Activated CD8-positive, alpha-beta T cell treated with anti-CD3 and anti-CD28 coated beads for 36 hours (primary cell): ENCODE measurements around the gene PRKAG2. TPM values are rescaled to one million over a fixed set of nuclear protein-coding genes. Genes with fewer than 3 reads are reported as not detected.
"Not testable (repeated sequence)": the region's sequence is repeated elsewhere in the genome, so short reads cannot be mapped to it uniquely, and the experiment has no call there.

Source experiments
- ATAC-seq: fragments of 200-7000 bp; cut with Tn5 transposase; one replicate; pipeline ENCODE4 v1.10.0; 2021; ENCODE audit warnings: mild to moderate bottlenecking, moderate library complexity
- CTCF ChIA-PET: fragments of 350-600 bp; sonication (Branson Sonifier 250); formaldehyde crosslinking; loops from one replicate; lab custom pipeline; 2021; ENCODE audit warnings: antibody characterized with exemption; lab: Charles Lee
- POLR2A ChIA-PET: fragments of 350-600 bp; sonication (Branson Sonifier 250); formaldehyde crosslinking; loops from one replicate; lab custom pipeline; 2021; ENCODE audit warnings: antibody characterized with exemption; lab: Charles Lee
- DNase-seq: peaks from one replicate; pipeline ENCODE4 v3.0.0-alpha.2; 2020
- H3K27ac Mint-ChIP-seq: one replicate; pipeline ENCODE4 v1.8.0; 2021; ENCODE audit warnings: mild to moderate bottlenecking, mixed read lengths
- H3K27me3 Mint-ChIP-seq: one replicate; pipeline ENCODE4 v1.8.0; 2021; ENCODE audit warnings: mixed read lengths
- H3K36me3 Mint-ChIP-seq: one replicate; pipeline ENCODE4 v1.8.0; 2021; ENCODE audit warnings: low read depth, mixed read lengths
- H3K4me1 Mint-ChIP-seq: one replicate; pipeline ENCODE4 v1.8.0; 2021; ENCODE audit warnings: low read depth, mixed read lengths
- H3K4me3 Mint-ChIP-seq: one replicate; pipeline ENCODE4 v1.8.0; 2021; ENCODE audit warnings: mild to moderate bottlenecking, moderate library complexity, mixed read lengths
- H3K9me3 Mint-ChIP-seq: one replicate; pipeline ENCODE4 v1.8.0; 2021; ENCODE audit warnings: mixed read lengths
- CTCF ChIP-seq: fragments of 200-600 bp; IDR thresholded peaks from one replicate; pipeline ENCODE4 v1.8.0; 2022; ENCODE audit warnings: antibody characterized with exemption, mild to moderate bottlenecking
- intact Hi-C: fragments of 100-400 bp; cut with micrococcal nuclease; formaldehyde crosslinking; loops from one replicate; pipeline ENCODE4 v1.10.0; 2022
- total RNA-seq, 2 experiments: library from RNA; stranded (reverse); gene quantifications; one replicate each; pipeline ENCODE4 v1.2.3, GENCODE V29; 2021

PRKAG2 gene
- total RNA-seq, 2 experiments from 2014 or later: 17.0 to 19.2 TPM

- POLR2A ChIA-PET: interaction anchor here (0.6 to 4.6 kb wide), 2 partner anchors 16 to 414 kb away, joined by 3 to 22 read pairs; no protein-coding TSS in a partner anchor
- no peaks in the 10 kb centered on the region for H3K9me3 Mint-ChIP-seq
- no peak overlapping the region for H3K27ac Mint-ChIP-seq
- DNase-seq: peak; percentile 30
- H3K4me1 Mint-ChIP-seq: peaks cover 20% of the 10 kb centered on the region
- no peak overlapping the region for H3K4me3 Mint-ChIP-seq
- CTCF ChIA-PET: interaction anchor here (1.2 to 7.1 kb wide), 6 partner anchors 8 to 34 kb away, joined by 3 to 73 read pairs (median 4); no protein-coding TSS in a partner anchor
- no peak for ATAC-seq
- intact Hi-C loops: no loop called here
- no peaks in the 10 kb centered on the region for H3K36me3 Mint-ChIP-seq
- no peaks in the 10 kb centered on the region for H3K27me3 Mint-ChIP-seq
- TF ChIP-seq CTCF: peak; percentile 56
These were observed 122.7 kb downstream of the PRKAG2 start for GRCh38 chr7:151754142-151754590.

- TF ChIP-seq CTCF: no peak
- H3K27me3 Mint-ChIP-seq: no peaks in the 10 kb centered on the region
- DNase-seq (no peak), ATAC-seq (no peak)
- CTCF ChIA-PET: interaction anchor here (1.2 to 1.8 kb wide), 4 partner anchors 9 to 35 kb away, joined by 3 to 4 read pairs (median 4); no protein-coding TSS in a partner anchor
- intact Hi-C loops: no loop called here
- H3K36me3 Mint-ChIP-seq: no peaks in the 10 kb centered on the region
- no peak overlapping the region for H3K4me3 Mint-ChIP-seq
- POLR2A ChIA-PET: no interaction called here
- H3K9me3 Mint-ChIP-seq: no peaks in the 10 kb centered on the region
- H3K4me1 Mint-ChIP-seq: peaks cover 20% of the 10 kb centered on the region
- H3K27ac Mint-ChIP-seq: no peak overlapping the region
These were observed 123.9 kb downstream of the PRKAG2 start for GRCh38 chr7:151752816-151753595.

- DNase-seq (no peak), ATAC-seq (no peak)
- Mint-ChIP-seq H3K27ac (no peak overlapping the region), H3K4me3 (no peak overlapping the region), H3K27me3 (no peaks in the 10 kb centered on the region), H3K36me3 (no peaks in the 10 kb centered on the region), H3K9me3 (no peaks in the 10 kb centered on the region), H3K4me1 (peaks cover 23% of the 10 kb centered on the region)
- no peak for TF ChIP-seq CTCF
- ChIA-PET CTCF (interaction anchor here (1.8 kb wide), 1 partner anchor 8 kb away, joined by 8 read pairs; no protein-coding TSS in a partner anchor), POLR2A (no interaction called here)
- intact Hi-C loops: no loop called here
These were observed 124.9 kb downstream of the PRKAG2 start for GRCh38 chr7:151752037-151752436.

GRCh38 chr7:151748733-151749132, 128.2 kb downstream of the PRKAG2 start:
- Mint-ChIP-seq H3K36me3 (no peaks in the 10 kb centered on the region), H3K4me1 (peaks cover 22% of the 10 kb centered on the region), H3K4me3 (no peak overlapping the region), H3K27ac (no peak overlapping the region), H3K9me3 (no peaks in the 10 kb centered on the region), H3K27me3 (no peaks in the 10 kb centered on the region)
- intact Hi-C loops: no loop called here
- no peak for TF ChIP-seq CTCF
- ChIA-PET POLR2A (interaction anchor here (1.3 kb wide), 1 partner anchor 9 kb away, joined by 3 read pairs; no protein-coding TSS in a partner anchor), CTCF (interaction anchor here (1.3 to 2.8 kb wide), 2 partner anchors 12 to 34 kb away, joined by 4 to 9 read pairs; no protein-coding TSS in a partner anchor)
- no peak for ATAC-seq
- DNase-seq: no peak

- POLR2A ChIA-PET: interaction anchor here (1.3 kb wide), 1 partner anchor 10 kb away, joined by 3 read pairs; no protein-coding TSS in a partner anchor
- H3K9me3 Mint-ChIP-seq, H3K4me3 Mint-ChIP-seq, intact Hi-C loops, ATAC-seq, DNase-seq, H3K27ac Mint-ChIP-seq, H3K27me3 Mint-ChIP-seq, H3K36me3 Mint-ChIP-seq: not testable (repeated sequence)
- H3K4me1 Mint-ChIP-seq: peaks cover 29% of the 10 kb centered on the region
- CTCF ChIA-PET: interaction anchor here (1.3 to 2.8 kb wide), 2 partner anchors 12 to 34 kb away, joined by 4 to 9 read pairs; no protein-coding TSS in a partner anchor
These were observed 128.9 kb downstream of the PRKAG2 start for GRCh38 chr7:151748021-151748420.
